Muscle of leg (tissue), 11 donors: ENCODE data around the gene COX18. TPM values are rescaled to one million over a fixed set of nuclear protein-coding genes. Genes with fewer than 3 reads are reported as not detected.

ENCODE experiments used
- DNase-seq: peaks from one replicate; pipeline ENCODE4 v3.0.0; 2013
- H3K27ac ChIP-seq: one replicate; pipeline ENCODE4 v1.5.1; 2013; ENCODE audit warnings: mild to moderate bottlenecking, low read length, control low read depth
- H3K27me3 ChIP-seq: one replicate; pipeline ENCODE4 v1.6.1; 2013; ENCODE audit warnings: low read length; ENCODE audit not compliant: control insufficient read depth, insufficient read depth
- H3K36me3 ChIP-seq: one replicate; pipeline ENCODE4 v1.6.1; 2013; ENCODE audit warnings: low read length; ENCODE audit not compliant: control insufficient read depth, insufficient read depth
- H3K4me1 ChIP-seq: one replicate; pipeline ENCODE4 v1.6.1; 2013; ENCODE audit warnings: low read length; ENCODE audit not compliant: control insufficient read depth, insufficient read depth
- H3K4me3 ChIP-seq: one replicate; pipeline ENCODE4 v1.5.1; 2013; ENCODE audit warnings: low read length, control low read depth
- H3K9me3 ChIP-seq: replicated peaks from 2 replicates; pipeline ENCODE4 v1.6.1; 2013; ENCODE audit warnings: low read depth, low read length; ENCODE audit not compliant: control insufficient read depth
- WGBS: methylation state at CpG from one replicate; pipeline ENCODE4 v1.1.5; 2013; ENCODE audit warnings: missing lambda C conversion rate; ENCODE audit not compliant: insufficient coverage; 5-methylcytosine and 5-hydroxymethylcytosine counted together
- polyA plus RNA-seq, 8 donors: library from polyadenylated mRNA; unstranded; fragments of 120-200 nt; gene quantifications; one replicate each; pipeline versions ENCODE4 v1.2.1 to v1.2.3, GENCODE V29; 2013; ENCODE audit warnings: inconsistent platforms in 1 of 8, low replicate concordance in 1 of 8; ENCODE audit not compliant: insufficient read length in 8 of 8, insufficient read depth in 1 of 8
- total RNA-seq: library from RNA; stranded (reverse); fragments of 120-200 nt; gene quantifications from one replicate; pipeline ENCODE4 v1.2.4, GENCODE V29; 2013

The COX18 gene
- total and polyA plus RNA-seq, 9 donors = 9.8 to 14.5 (median 12.2) TPM

DNA sequence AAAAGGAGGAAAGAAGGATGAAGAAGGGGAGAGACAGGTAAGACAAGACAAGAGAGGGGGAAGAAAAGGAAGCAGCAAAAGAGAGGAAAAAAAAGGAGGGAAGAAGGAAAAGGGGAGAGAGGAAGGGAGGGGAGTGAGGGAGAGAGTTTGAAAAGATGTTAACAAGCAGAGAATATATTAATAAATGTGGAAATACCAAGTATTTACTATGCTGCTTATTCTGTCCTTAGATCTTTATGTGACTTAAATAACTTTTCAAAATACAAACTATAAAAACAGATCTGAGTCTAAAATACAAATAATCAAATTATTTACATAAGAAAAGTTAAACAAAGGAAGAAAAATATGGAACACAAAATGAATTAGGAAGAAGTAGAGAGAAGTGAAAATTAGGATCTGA, 18.4 kb upstream of the COX18 start:
- no peak overlapping the region for H3K27ac ChIP-seq
- no peak for DNase-seq
- H3K27me3 ChIP-seq = no peaks in the 10 kb centered on the region
- peaks cover 21% of the 10 kb centered on the region for H3K36me3 ChIP-seq
- H3K4me1 ChIP-seq = no peaks in the 10 kb centered on the region
- no peak overlapping the region for H3K4me3 ChIP-seq
- no peaks in the 10 kb centered on the region for H3K9me3 ChIP-seq

DNA sequence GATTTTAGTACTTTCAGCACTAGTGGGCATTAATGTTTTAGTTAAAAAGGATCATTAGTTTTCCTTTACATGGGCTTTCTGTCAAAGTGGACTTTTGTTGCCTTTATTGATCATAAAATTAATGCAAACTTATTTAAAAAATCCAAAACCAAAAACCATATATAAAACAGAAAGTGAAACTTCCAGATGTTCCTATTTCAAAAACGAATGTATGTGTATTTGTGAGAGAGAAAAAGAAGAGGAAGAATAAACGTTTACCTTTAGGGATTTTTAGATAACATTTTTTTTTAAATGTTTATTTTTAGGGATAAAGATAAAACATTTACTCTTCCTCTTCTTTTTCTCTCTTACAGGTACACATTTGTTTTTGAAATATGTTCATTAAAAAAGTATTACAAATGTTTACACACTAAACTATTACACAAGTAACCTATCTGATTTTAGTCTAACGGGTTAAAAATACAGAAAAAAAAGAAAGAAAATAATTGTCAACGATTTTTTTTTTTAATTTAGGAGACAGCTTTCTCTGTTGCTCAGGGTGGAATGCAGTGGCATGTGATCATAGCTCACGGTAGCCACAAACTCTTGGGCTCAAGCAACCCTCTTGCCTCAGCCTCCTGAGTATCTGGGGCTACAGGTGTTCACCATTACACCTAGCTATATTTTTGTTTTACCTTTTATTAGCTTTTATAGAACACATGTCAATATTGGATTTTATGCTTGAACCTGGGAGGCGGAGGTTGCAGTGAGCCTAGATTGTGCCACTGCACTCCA, 16.8 kb upstream of the COX18 start:
- Histone ChIP-seq H3K27ac (no peak overlapping the region), H3K27me3 (no peaks in the 10 kb centered on the region), H3K36me3 (peaks cover 15% of the 10 kb centered on the region), H3K4me3 (no peak overlapping the region), H3K4me1 (no peaks in the 10 kb centered on the region), H3K9me3 (no peaks in the 10 kb centered on the region)
- WGBS = no CpG with 5 or more reads among the region's 6 CpGs
- DNase-seq = no peak

DNA sequence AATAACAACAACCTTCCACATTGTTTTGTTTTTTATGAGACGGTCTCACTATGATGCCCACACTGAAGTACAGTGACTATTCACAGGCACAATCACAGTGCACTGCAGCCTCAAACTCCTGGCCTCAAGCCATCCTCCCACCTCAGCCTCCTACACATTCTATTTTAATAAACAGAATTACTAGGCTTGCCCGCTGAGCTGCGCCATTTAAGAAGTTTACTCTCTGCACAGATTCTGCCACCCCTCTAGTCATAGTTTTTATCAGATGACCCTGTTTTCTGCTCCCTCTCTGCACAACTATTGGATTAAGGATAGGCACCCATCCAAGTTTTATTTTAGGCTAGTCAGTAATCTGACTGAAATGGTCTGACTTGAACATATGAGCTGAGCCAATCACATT, 11.3 kb upstream of the COX18 start:
- Histone ChIP-seq H3K4me3 (no peak overlapping the region), H3K4me1 (no peaks in the 10 kb centered on the region), H3K9me3 (no peaks in the 10 kb centered on the region), H3K27me3 (no peaks in the 10 kb centered on the region), H3K27ac (no peak overlapping the region), H3K36me3 (peaks cover 29% of the 10 kb centered on the region)
- DNase-seq = no peak
- WGBS = 91% methylated on average over 2 of the region's 3 CpGs

DNA sequence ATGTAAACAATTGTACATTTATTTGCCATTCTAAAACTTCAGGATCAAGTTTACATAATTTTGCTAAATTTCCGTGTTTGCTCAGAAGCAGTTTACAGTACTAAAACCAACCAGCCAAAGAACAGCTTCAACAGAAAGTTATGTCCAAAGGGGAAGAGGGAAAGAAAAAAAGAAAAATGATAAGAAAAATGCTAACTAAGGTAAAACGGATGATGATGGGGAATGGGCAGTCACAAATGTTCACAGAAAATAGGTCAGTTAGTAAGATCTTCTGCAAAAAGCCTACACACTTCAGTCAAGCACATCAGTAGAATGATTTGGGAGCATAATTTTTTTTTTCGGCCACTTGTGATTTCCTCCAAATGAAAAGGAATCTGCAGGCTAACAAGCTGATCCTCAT, 6.3 kb upstream of the COX18 start:
- no peaks in the 10 kb centered on the region for H3K4me1 ChIP-seq
- WGBS = no CpG with 5 or more reads among the region's 3 CpGs
- no peaks in the 10 kb centered on the region for H3K27me3 ChIP-seq
- H3K9me3 ChIP-seq = no peaks in the 10 kb centered on the region
- H3K4me3 ChIP-seq = no peak overlapping the region
- H3K27ac ChIP-seq = no peak overlapping the region
- peaks cover 22% of the 10 kb centered on the region for H3K36me3 ChIP-seq
- no peak for DNase-seq

DNA sequence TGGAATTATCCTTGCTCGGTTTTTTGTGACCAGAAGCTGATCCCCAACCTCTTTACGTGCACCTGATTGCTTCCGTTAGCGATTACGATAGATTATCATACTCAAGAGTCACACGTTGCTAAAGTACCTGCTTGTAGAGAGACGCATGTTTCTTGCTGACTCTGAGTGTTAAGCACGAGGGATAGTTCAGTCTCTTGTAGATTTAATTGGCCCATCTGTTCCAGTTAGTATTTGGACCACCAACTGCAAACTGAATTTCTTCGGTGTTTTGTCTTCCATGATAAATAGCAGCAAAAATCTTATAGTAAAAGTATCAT, 516 bp upstream of the COX18 start:
- H3K36me3 ChIP-seq = peaks cover 8% of the 10 kb centered on the region
- no peaks in the 10 kb centered on the region for H3K27me3 ChIP-seq
- no peaks in the 10 kb centered on the region for H3K4me1 ChIP-seq
- H3K27ac ChIP-seq = peak overlapping the region; percentile 99
- H3K4me3 ChIP-seq = peak overlapping the region; percentile 90
- no peak for DNase-seq
- H3K9me3 ChIP-seq = no peaks in the 10 kb centered on the region
- WGBS = 0% methylated on average over 5 of the region's 9 CpGs

DNA sequence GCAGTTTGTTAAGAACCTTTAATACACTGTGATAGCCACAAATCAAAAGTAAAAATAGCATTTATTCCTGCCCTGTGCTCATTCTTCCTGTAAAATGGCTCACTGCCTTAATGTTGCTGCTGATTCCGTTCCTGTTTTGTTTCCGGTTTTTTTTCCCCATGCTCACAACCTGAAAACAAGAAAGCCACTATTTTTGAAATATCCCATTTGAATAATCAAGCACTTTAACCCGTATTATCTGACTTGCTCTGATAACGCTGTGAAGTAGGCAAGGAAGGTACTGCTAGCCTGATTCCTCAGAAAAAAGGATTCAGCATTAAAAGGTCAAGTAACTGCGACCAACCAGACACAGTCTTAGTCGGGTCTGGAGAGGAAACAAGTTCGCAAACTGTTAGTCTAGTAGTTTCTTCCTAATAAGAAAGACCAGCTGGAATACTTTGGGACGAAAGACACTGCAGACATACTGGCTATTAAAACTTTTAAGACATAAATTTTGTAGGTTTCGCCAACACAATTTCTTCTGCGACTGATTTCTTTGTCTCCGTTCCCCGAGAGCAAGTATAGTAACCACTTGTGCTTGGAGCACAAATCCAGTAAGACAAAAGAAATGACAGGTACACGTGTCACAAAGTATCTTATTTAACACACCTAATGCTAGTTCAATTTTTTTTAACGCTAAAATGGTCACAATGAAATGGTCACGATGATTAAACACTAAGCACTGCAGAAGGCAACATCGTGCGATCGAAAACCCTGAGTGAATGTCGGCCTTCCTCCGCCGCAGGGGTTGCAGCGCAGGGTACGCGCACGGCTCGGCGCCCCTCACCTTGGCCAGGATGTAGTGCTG, 802 bp downstream of the COX18 start:
- Histone ChIP-seq H3K4me1 (no peaks in the 10 kb centered on the region), H3K4me3 (peak overlapping the region; percentile 90), H3K27me3 (no peaks in the 10 kb centered on the region), H3K9me3 (no peaks in the 10 kb centered on the region), H3K36me3 (peaks cover 14% of the 10 kb centered on the region), H3K27ac (peak overlapping the region; percentile 99)
- under 1% methylated on average over 21 of the region's 27 CpGs for WGBS
- peak; percentile 63 for DNase-seq

DNA sequence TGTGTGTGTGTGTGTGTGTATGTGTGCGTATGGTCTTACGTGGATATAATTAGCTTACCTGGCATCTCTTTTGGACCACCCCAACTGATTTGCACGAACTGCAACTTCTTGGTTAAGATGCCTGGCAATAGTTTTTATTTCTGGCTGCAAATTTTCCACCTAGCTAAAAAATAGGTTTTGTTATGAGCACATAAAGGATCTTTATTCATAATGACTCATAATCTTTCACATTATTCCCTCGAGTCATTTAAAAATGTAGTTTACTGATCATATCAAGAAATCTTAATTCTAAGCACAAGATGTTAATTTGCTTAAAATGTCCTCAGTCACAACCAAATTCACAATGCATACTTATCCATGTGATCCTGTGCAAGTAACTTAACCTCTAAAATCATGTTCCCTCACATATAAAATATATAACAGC, 1.5 kb downstream of the COX18 start:
- peak overlapping the region; percentile 90 for H3K4me3 ChIP-seq

DNA sequence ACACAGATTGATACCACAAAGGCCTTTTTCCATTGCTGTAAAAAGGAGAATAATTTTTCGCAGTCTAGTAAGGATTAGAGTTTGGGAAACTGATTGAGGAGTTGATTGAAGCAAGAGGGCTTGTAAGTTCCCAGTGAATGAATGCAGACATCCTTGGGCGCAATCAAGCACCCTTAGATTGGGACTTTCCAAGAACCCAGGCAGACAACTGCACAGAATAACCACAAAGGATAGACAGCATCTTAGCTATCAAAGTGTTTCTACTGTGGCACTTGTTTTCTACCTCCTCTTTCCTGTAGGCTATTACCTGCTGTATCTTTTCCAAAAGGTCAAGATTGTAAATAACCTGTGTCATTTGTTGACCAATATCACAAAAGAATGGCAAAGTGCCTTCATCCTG, 2.6 kb downstream of the COX18 start:
- no peaks in the 10 kb centered on the region for H3K9me3 ChIP-seq
- DNase-seq = no peak
- H3K27ac ChIP-seq = no peak overlapping the region
- no CpG with 5 or more reads among the region's 2 CpGs for WGBS
- no peaks in the 10 kb centered on the region for H3K27me3 ChIP-seq
- H3K36me3 ChIP-seq = peaks cover 19% of the 10 kb centered on the region
- H3K4me1 ChIP-seq = no peaks in the 10 kb centered on the region
- no peak overlapping the region for H3K4me3 ChIP-seq

More for the DNA sequence above, 1.5 kb downstream of the COX18 start:
- peak; percentile 27 for DNase-seq
- Histone ChIP-seq H3K36me3 (peaks cover 19% of the 10 kb centered on the region), H3K27ac (peak overlapping the region; percentile 99), H3K4me1 (no peaks in the 10 kb centered on the region), H3K9me3 (no peaks in the 10 kb centered on the region), H3K27me3 (no peaks in the 10 kb centered on the region)
- WGBS = no CpG with 5 or more reads among the region's 4 CpGs

DNA sequence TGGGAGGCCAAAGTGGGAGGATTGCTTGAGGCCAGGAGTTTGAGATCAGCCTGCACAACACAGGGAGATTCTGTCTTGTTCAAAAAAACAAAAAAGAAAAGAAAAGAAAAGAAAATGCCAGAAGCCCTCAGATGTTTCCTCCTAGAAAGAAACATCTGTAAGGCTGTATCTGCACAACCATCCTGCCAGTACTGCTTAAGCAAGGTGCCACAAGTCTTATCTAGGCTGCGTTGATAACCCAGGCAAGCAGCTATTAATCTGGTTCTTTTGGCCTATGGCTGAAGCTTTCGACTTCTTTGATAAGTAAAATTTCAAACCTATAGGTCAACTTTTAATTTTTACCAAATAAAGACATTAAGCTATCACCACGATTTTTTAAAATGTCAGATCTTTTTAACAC, 3.1 kb downstream of the COX18 start:
- DNase-seq = no peak
- Histone ChIP-seq H3K27ac (no peak overlapping the region), H3K4me1 (no peaks in the 10 kb centered on the region), H3K9me3 (no peaks in the 10 kb centered on the region), H3K27me3 (no peaks in the 10 kb centered on the region), H3K36me3 (peaks cover 22% of the 10 kb centered on the region), H3K4me3 (no peak overlapping the region)
- 100% methylated on average over 2 of the region's 3 CpGs for WGBS

DNA sequence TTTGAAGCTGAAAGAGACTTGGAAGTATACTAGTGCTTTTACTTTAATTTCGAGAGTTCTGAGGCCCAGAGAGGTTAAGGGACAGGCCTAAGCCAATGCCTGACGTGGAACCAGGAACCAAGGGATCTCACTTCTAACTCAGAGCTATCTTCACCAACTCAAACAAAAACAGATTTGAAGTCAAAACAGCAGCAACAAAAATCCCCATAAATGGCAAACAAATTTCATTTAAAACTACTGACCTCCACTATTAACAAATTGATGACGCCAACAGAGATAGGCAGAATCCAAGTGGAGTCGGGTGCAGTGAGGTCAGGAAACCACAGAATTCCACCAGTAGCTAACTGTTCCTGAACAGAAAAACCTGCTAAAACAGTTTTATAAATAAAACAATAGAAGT, 5.0 kb downstream of the COX18 start:
- Histone ChIP-seq H3K9me3 (no peaks in the 10 kb centered on the region), H3K4me3 (no peak overlapping the region), H3K4me1 (no peaks in the 10 kb centered on the region), H3K27me3 (no peaks in the 10 kb centered on the region), H3K36me3 (peaks cover 26% of the 10 kb centered on the region), H3K27ac (no peak overlapping the region)
- WGBS = no CpG with 5 or more reads among the region's 4 CpGs
- no peak for DNase-seq
